ENCODE measurements around the gene MTAP. TPM values are rescaled to one million over a fixed set of nuclear protein-coding genes. Genes with fewer than 3 reads are reported as not detected.

Gene MTAP
- total RNA-seq, 4 donors from 2014 or later: 20.4 to 50.2 (median 30.4) TPM

GRCh38 chr9:21831841-21832509, 29.5 kb downstream of the MTAP start:
- Histone ChIP-seq H3K27ac (no peak overlapping the region), H3K27me3 (no peaks in the 10 kb centered on the region), H3K36me3 (peaks cover 0 to 87% (median 0%) of the 10 kb centered on the region in 3 donors), H3K4me1 (peaks cover 0 to 7% (median 3%) of the 10 kb centered on the region in 4 donors), H3K4me3 (no peak overlapping the region), H3K9me3 (no peaks in the 10 kb centered on the region)
- TF ChIP-seq POLR2A (IDR thresholded peaks at IDR 0.05) (no peak), EP300 (IDR thresholded peaks at IDR 0.05) (no peak), CTCF (IDR thresholded peaks at IDR 0.05) (no peak)
- WGBS, 2 donors: 45 to 64% methylated on average over 8 of the region's 8 CpGs
- no peak for DNase-seq (ENCODE audit: low spot score in 2 of 2)

GRCh38 chr9:21833090-21833801, 30.8 kb downstream of the MTAP start:
- Histone ChIP-seq H3K9me3 (no peaks in the 10 kb centered on the region), H3K4me1 (peaks cover 0 to 7% (median 3%) of the 10 kb centered on the region in 4 donors), H3K27me3 (no peaks in the 10 kb centered on the region), H3K27ac (peak overlapping the region in 1 of 4 donors; percentile 21), H3K36me3 (peaks cover 0 to 88% (median 0%) of the 10 kb centered on the region in 3 donors), H3K4me3 (no peak overlapping the region)
- WGBS, 2 donors: 91 to 93% methylated on average over 8 of the region's 8 CpGs
- DNase-seq (ENCODE audit: low spot score in 2 of 2): no peak
- no peak for TF ChIP-seq POLR2A (IDR thresholded peaks at IDR 0.05)
- no peak for TF ChIP-seq EP300 (IDR thresholded peaks at IDR 0.05)
- TF ChIP-seq CTCF (IDR thresholded peaks at IDR 0.05): no peak

- TF ChIP-seq POLR2A (IDR thresholded peaks at IDR 0.05) (no peak), CTCF (IDR thresholded peaks at IDR 0.05) (no peak), EP300 (IDR thresholded peaks at IDR 0.05) (no peak)
- WGBS, 2 donors: 91 to 94% methylated on average over 3 of the region's 3 CpGs
- Histone ChIP-seq H3K27me3 (no peaks in the 10 kb centered on the region), H3K4me3 (no peak overlapping the region), H3K36me3 (peaks cover 0 to 91% (median 7%) of the 10 kb centered on the region in 3 donors), H3K9me3 (no peaks in the 10 kb centered on the region), H3K27ac (no peak overlapping the region), H3K4me1 (peaks cover 0 to 5% (median 2%) of the 10 kb centered on the region in 4 donors)
- DNase-seq (ENCODE audit: low spot score in 2 of 2): no peak
These were observed 32.7 kb downstream of the MTAP start for GRCh38 chr9:21835121-21835520.

- Histone ChIP-seq H3K36me3 (peaks cover 2 to 96% (median 17%) of the 10 kb centered on the region in 3 donors), H3K9me3 (no peaks in the 10 kb centered on the region), H3K27me3 (no peaks in the 10 kb centered on the region), H3K4me3 (no peak overlapping the region), H3K27ac (no peak overlapping the region), H3K4me1 (no peaks in the 10 kb centered on the region)
- no peak for DNase-seq (ENCODE audit: low spot score in 2 of 2)
- TF ChIP-seq EP300 (IDR thresholded peaks at IDR 0.05) (no peak), POLR2A (IDR thresholded peaks at IDR 0.05) (no peak), CTCF (IDR thresholded peaks at IDR 0.05) (no peak)
- 53 to 56% methylated on average over 7 of the region's 7 CpGs for WGBS, 2 donors
These were observed 34.2 kb downstream of the MTAP start for GRCh38 chr9:21836437-21837161.
